Right kidney (tissue), 1 donor: ENCODE results near the gene EXOSC1.
"Not testable (repeated sequence)": the region's sequence is repeated elsewhere in the genome, so short reads cannot be mapped to it uniquely, and the experiment has no call there.

ENCODE experiments used
- DNase-seq: peaks from one replicate; pipeline ENCODE4 v3.0.0-alpha.2; 2016

Gene EXOSC1

DNA sequence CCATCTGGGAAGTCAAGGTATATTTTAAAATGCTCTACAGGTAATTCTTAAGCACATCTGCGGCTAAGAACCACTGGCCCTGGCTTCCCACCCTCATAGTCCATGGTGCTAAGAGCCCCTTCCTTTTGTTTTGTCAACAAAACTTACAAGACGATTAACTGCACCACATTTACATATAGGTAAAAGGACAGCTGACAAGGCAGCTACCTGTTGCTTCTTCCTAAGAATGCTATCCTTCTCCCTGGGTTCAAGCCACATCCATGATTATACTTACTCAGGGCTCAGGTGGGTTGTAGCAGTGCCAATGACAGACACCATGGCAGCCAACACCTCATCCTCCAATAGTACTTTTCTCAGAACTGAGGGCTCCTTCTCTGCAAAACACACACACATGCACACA, 16.5 kb upstream of the EXOSC1 start:
- DNase-seq: no peak

DNA sequence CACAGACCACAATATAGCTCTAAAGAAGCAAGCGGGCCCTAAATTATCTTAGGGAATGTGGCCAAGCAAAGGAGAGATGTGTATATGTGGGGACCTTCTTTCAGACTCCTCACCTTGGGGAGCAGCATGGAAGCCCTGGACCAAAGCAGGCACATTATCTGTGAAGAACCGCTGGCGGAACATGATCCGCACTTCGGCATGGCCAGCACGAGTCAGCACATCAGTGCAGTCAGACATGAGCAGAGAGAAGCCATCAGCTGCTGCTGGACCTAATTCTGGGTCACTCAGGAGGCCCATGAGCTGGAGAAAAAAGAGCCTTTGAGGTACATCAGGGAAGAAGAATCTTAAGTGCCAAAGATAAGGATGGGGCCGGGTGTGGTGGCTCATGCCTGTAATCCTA, 14.1 kb upstream of the EXOSC1 start:
- no peak for DNase-seq

DNA sequence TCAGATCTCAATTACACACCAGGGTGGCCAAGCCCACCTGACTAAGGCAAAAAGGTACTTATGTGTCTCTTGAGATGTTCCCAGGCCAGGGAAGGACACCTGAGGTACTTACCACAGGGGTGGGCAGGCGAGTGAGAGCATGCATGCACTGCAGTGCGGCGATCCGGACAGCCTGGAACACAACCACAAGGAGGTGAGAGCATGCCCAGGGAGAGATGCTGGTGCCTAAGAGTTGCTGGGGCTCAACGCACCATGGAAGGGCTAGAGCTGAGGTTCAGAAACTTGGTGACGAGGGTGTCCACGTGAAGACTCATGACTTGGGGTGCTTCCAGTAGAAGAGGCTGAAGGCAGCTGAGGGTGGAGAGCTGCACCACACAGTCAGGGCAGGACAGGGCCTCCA, 13.3 kb upstream of the EXOSC1 start:
- DNase-seq: no peak

DNA sequence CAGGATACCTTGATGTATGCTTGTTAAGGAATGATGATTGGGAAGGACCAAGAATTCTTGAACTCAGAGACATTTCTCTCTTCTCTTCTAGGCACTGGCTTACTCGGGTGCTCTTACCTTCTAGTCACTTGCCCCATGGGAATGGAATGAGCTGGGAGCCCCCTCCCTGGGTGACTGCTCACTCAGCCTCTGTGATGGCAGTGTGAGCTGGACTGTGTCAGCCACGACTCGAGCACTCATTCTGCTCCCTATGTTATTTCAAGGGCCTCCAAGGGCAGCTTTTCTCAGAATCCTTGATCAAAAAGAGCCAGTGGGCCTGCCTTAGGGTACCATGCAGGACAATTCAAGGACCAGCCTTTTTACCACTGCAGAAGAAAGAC, 10.9 kb upstream of the EXOSC1 start:
- no peak for DNase-seq

DNA sequence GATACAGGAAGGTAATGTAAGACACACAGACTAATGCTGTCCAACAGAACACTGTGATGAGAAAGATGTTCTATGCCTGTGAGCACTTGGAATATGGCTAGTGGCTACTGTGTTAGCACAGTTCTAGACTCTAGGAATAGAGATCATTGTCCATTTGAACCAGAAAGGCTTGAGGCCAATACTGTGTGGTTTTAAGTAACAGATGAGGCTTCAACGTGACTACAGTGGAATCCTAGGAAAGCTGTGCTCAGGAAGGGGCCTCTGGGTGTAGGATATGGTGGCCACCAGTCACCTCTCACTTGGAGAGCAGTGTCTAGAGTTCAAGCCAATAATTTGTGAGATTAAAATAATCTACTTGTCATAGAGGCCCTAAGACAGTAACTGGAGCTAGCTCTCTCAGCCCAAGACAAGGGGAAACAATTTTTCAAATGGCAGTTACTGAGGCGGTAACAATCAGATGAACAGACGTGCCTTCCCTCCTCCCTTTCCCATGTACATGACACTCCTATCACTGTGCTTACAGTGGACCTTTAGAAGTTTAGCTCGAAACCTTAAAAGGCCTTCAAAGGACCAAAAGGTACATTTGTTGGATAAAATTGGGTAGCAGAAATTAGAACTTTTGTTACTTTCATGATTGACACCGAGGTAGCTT, 10.4 kb upstream of the EXOSC1 start:
- DNase-seq: no peak

DNA sequence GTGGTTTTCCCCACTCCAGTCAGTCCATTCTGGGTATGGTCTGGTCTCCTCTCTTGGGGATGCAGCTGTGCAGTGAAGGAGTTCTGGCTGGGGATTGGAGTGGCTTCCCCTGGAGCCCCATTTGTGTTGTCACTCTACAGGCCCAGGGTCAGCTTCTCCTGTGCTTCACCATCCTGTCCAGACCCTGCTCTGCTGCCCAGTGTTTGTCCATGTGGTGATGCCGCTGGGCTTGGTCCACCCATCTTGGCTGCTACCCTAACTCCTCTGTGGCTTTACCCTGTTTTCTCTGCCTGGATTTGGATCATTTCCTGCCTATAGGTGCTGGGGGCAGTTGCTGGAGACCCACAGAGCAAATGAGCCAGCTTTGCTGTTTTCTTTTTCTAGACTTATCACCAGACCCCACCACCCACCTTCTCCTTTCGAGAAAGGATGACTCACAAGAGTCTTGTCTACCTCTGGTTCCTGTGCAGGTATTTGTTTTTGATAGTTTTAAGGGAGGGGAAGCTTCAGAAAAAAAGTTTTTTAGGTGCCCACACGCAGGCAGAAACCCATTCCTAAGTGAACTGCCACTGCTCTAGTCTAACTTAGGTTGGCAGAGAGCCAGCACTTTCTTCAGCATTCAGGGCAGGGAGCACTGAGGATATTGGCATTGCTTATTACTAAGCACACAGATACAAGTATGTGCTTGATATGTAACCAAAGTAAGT, 8.7 kb upstream of the EXOSC1 start:
- DNase-seq: no peak

DNA sequence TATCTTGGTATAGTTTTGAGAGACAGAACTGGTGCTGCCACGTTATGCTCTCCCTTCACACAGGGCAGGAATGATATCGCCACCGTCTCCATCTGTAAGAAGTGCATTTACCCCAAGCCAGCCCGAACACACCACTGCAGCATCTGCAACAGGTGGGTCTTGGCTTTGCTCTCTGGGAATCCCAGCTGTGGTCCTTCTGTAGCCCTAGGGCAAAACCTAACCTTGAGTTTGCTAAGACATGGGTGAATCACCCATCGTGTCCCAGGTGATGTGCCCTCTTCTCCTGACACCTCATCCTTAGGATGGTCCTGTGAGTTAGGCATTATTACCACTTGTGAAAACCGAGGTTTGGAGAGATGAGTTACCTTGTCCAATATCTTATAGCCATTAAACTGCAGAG, 6.5 kb upstream of the EXOSC1 start:
- DNase-seq: no peak

DNA sequence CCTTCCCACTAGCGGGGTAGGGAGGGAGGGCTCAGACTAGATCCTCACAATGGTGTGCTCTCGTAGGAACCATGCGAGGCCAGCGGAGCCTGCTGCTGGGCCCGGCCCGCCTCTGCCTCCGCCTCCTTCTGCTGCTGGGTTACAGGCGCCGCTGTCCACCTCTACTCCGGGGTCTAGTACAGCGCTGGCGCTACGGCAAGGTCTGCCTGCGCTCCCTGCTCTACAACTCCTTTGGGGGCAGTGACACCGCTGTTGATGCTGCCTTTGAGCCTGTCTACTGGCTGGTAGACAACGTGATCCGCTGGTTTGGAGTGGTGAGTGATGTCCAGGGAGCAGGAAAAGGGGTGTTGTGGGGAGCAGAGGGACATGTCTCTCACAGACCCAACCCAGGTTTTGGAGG, 5.8 kb upstream of the EXOSC1 start:
- no peak for DNase-seq

DNA sequence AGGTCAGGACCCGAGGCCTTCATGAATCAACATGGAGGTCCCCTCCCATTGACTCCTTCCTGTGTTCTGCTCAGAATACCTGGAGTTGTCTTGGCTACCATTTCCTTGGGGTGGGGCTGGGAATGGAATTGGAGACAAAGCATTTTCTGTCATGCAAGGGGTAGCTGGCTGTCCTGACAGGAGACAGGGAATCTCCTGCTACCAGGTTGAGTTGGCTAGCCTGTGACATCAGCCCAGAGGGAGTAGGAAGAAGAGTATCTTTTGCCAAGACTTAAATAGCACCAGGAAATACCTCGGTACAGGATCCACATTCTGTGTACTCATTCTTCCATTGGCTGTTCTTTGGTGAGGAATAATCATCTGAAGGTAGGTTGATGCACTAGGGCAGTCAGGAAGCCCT, 5.0 kb upstream of the EXOSC1 start:
- no peak for DNase-seq

DNA sequence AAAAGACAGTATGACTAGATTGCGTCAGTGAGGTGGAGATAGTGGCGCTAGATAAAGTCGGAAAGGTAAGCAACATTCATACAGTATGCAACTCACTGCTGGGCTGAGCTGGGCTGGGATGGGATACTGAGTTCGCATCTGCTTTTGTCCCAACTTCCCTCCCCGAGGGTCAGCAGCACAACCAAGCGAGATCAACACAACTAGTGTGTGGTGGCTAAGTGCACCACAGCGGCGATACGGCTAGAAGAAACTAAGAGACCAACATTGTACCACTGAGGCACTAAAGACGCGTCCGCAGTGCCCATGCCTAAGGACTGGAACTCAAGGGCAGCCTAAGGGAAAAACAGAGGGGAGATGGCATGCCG, 467 bp downstream of the EXOSC1 start:
- no peak for DNase-seq

DNA sequence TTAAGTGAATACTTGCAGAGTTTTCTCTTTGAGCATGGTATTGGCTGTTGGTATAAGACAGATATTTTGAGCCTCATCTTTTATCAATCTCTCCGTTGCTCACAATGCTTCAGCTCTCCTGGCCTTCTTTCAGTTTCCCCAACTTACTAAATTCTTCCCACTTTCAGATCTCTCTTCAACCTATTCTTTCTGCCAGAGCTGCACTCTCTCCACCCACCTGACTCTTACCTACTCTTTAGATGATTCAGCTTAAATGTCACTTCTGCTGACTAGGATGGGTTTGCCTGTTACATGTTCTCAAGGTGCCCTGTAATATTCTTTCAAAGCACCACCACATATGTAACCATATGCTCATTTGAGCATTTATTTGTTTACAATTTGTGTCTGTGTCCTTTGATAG, 1.6 kb downstream of the EXOSC1 start:
- no peak for DNase-seq

DNA sequence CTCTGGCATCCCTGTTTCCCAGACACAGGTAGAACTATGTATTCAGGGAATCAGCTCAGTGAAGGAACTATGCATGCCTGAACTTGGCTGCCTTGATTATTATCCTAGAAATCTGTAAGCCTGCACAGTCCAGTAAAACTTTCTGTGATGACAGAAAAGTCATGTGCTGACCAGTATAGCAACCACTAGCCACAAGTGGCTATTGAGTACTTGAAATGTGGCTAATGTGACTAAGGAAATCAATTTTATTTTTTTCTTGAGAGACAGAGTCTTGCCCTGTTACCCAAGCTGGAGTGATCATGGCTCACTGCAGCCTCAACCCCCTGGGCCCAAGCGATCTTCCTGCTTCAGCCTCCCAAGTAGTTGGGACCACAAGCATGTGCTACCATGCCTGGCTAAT, 3.5 kb downstream of the EXOSC1 start:
- DNase-seq: no peak

DNA sequence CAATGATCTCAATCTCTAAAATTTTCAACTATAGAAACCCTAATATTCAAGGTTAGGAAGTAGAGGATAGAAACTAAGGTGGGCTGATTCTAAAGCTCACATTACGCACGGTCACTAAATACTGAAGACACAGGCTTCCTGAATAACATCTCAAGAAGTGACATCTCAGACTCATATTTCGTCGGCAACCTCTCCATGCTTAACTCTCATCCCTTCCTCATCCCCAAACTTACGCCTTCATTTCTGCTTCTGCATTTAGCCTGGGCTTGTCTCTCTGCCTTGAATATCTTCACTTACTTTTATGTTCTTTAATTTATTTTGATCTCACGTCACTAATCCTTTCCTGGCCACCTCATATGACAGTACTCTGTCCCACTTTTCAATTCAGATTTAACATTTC, 10.6 kb downstream of the EXOSC1 start:
- DNase-seq: no peak

DNA sequence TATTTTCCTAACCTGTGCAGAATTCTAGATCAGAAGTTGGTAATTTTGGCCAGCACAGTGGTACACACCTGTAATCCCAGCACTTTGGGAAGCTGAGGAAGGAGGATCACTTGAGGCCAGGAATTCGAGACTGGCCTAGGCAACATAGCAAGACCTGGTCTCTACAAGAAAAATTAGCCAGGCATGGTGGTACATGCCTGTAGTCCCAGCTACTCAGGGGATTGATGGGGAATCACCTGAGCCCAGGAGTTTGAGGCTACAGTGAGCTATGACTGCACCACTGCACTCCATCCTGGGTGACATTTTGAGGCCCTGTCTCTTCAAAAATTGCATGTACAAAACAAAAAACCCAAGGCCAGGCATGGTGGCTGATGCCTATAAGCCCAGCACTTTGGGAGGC, 11.2 kb downstream of the EXOSC1 start:
- no peak for DNase-seq

DNA sequence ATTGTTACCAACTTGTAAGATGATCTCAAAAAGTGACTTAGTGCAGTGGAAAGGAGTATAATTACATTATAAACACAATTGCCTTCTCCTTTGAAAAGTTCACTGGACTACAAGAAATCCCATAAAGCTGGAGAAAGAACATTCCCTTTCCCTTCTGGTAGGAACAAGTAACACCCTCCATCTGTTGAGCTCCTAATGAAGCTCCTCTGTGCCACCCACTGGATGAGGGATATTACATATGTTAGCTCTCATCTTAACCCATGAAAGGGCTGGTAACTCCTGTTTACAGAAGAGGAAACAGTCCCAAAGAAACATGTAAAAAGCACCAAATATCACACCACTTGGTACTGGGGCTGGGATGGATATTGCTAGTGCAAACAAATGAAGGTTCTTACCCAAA, 11.8 kb downstream of the EXOSC1 start:
- no peak for DNase-seq

DNA sequence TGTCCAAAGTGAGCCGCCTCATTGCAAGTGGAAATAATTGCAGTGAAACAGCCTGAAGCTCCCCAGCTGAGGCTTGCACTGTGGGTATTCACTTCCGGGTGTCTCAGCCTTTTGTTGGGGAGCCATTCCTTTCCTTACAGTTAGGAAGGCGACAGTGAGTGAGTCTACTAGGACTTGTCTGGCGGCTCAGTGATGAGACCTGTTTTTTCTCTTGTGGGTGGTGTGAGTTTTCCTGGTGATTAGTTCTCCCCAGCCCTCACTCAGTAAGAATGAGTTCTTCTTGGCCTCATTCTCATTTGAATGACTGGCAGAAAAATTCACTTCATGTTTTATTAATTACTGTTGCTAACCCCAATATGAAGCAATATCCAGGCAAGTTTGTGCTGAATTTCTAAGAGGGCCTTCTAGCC, 17.2 kb downstream of the EXOSC1 start:
- no peak for DNase-seq

DNA sequence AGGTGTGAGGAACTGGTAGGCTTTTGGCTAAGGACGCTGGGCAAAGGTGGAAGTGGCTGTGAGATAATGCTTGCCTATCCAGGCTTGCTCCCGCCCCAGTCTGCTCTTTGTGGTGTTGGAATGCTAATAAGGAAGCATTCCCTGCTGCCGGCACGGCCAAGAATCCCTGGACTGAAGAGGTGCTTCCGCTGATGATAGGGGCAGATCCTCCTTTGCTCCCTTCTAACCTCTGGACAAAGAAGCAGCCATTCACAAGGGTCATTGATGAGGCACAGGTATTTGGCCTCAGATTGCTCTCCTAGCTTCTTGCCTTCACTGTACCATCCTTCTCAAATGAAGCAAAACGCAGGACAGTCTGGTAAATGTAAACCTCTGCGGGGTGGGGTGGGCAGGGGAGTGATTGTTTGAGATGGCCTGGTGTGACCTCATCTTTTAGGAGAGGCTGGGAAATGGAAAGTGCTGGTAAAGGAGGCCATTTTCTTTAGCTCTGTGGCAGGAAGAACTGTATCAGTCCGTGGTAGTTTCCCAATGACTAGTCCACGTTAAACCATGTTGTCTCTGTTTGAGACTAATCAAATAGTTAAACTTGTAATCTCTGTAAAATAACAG, 18.1 kb downstream of the EXOSC1 start:
- DNase-seq: peak; percentile 46

DNA sequence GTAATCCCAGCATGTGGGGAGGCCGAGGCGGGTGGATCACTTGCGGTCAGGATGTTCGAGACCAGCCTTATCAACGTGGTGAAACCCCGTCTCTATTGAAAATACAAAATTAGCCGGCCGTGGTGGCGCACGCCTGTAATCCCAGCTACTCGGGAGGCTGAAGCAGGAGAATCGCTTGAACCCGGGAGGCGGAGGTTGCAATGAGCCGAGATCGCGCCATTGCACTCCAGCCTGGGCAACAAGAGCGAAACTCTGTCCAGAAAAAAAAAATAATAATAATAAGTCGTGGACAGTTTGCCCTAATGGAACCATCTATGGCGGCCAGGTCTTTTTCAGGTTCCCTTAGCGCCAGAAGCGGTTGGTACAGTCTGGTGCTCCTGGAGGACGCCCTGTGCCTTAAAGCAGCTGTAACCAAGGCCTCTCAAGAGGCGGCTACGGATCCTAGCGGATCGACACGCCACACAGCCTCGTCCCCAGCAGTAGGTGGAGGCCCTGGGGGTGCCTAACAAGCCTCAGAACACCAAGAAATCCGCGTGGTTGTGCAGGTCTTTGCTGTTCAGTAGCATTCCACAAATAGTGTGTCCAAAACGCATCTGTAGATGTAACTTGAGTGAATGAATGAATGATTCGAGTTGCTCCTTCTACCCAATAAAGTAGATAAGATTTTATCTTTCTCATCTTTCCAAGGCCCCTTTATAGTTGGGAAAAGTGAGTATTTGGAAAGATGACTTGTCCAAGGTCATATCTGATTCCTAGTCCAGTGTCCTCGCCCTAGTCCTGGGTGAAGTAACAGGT, 18.8 kb downstream of the EXOSC1 start:
- peak; percentile 39 for DNase-seq

DNA sequence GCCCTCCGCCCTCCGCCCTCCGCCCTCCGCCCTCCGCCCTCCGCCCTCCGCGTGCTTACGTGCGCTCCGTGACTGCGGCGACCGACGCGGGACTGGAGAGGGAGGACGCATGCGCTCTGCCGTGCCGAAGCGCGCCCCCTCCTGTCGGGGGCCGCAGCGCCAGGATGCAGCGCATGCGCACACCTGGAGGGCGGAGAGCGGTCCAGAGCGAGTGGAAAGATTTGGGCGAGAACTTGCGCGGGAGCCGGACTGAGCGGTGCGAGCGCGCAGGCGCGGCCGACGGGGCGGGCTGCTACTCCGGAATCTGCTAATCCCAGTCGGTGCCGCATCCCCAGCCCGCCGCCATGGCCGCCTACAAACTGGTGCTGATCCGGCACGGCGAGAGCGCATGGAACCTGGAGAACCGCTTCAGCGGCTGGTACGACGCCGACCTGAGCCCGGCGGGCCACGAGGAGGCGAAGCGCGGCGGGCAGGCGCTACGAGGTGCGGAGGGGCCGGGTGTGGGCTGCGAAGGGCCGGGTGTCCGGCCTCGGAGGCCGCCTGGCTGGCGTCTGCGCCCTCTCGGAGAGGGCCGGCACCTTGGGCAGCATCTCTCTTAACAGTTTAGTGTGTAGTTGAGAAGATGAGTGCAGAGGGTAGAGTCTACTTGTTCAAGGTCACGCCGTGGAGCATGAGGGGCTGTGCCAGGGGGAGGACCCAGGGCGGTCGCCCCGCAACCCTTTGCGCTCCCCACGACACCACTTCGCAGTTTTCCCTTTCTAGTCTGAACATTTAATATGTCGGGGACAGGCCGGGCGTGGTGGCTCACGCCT, 19.6 kb downstream of the EXOSC1 start, which contains the start of gene PGAM1:
Gene PGAM1 (plus strand): TSS at position 228 of the 812 bp plus-strand sequence. CDS start 117 bp downstream, at position 345.
- peak; percentile 97 for DNase-seq

DNA sequence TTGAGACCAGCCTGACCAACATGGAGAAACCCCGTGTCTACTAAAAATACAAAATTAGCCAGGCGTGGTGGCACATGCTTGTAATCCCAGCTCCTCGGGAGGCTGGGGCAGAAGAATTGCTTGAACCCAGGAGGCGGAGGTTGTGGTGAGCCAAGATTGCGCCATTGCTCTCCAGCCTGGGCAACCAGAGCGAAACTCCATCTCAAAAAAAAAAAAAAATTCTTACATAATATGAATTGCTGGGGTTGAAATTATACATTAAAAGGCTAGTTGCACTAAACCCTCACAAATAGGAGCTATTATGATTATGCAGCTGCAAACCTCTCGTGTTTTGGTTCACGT, 22.1 kb downstream of the EXOSC1 start:
- DNase-seq: not testable (repeated sequence)

DNA sequence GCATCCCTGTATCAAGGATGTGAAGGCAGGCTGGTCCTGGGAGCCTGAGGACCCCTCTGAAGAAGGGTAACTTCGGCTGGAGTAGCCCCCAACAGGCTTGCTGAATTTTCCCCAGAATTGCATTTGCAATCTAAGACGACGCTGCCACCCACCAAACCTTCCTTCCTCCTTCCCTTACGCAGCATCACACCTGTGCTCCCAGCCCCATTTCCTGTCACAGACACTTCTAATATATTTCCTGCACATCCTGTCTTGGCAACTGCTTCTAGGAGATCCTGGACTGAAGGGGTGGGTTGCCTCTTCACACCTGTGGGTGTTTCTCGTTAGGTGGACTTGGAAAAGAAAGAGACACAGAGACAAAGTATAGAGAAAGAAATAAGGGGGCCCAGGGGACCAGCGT, 29.2 kb downstream of the EXOSC1 start:
- DNase-seq: no peak

DNA sequence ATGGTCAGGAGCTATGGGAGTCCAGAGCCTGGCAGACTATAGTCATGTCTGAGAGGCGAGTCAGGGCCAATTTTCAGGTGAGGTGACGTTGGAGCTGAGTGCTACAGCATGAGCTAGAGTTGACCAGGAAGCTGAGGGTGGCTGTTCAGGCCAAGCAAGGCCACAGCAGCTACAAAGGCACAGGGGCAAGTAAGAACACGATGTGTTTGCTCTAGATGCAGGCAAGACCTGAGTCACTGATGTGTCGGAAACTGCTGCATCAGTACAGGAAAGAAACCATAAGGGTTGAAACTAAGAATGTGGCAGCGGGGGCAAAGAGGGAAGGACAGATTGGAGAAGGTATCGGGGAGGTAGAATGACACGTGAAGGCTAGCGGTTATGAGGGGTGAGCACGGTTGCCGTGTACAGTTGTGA, 32.9 kb downstream of the EXOSC1 start:
- DNase-seq: no peak
